Muscle layer of duodenum (tissue), 2 donors: ENCODE measurements around the gene HAGHL.
"Not testable (repeated sequence)": the region's sequence is repeated elsewhere in the genome, so short reads cannot be mapped to it uniquely, and the experiment has no call there.

ENCODE experiments used
- H3K27ac ChIP-seq: one replicate; pipeline ENCODE4 v1.7.0; 2013; ENCODE audit warnings: mild to moderate bottlenecking, low read length
- H3K27me3 ChIP-seq: one replicate; pipeline ENCODE4 v1.7.0; 2013; ENCODE audit warnings: low read depth, mild to moderate bottlenecking, control low read depth, low read length
- H3K36me3 ChIP-seq, 2 donors: one replicate each; pipeline ENCODE4 v1.7.0; 2013; ENCODE audit warnings: low read length in 2 of 2, control low read depth in 1 of 2, mild to moderate bottlenecking in 1 of 2; ENCODE audit not compliant: insufficient read depth in 2 of 2, control insufficient read depth in 1 of 2
- H3K4me1 ChIP-seq, 2 donors: one replicate each; pipeline ENCODE4 v1.7.0; 2013; ENCODE audit warnings: low read length in 2 of 2, mild to moderate bottlenecking in 2 of 2, control low read depth in 1 of 2, moderate library complexity in 1 of 2; ENCODE audit not compliant: insufficient read depth in 2 of 2, control insufficient read depth in 1 of 2
- H3K4me3 ChIP-seq, 2 donors: one replicate each; pipeline ENCODE4 v1.7.0; 2013; ENCODE audit warnings: low read length in 2 of 2, low read depth in 1 of 2, mild to moderate bottlenecking in 1 of 2
- H3K9me3 ChIP-seq, 2 donors: one replicate each; pipeline ENCODE4 v1.7.0; 2013; ENCODE audit warnings: low read length in 2 of 2, control low read depth in 1 of 2, mild to moderate bottlenecking in 1 of 2; ENCODE audit not compliant: control insufficient read depth in 1 of 2
- donor health status: healthy.

HAGHL gene

GRCh38 chr16:734981-735881, 8.3 kb downstream of the HAGHL start:
- peaks cover 0 to 11% of the 10 kb centered on the region in 2 donors for H3K4me1 ChIP-seq
- H3K4me3 ChIP-seq: no peak overlapping the region
- H3K27ac ChIP-seq: no peak overlapping the region
- H3K36me3 ChIP-seq: peaks cover 14 to 73% of the 10 kb centered on the region in 2 donors
- no peaks in the 10 kb centered on the region for H3K9me3 ChIP-seq
- no peaks in the 10 kb centered on the region for H3K27me3 ChIP-seq

GRCh38 chr16:735982-736453, 9.1 kb downstream of the HAGHL start:
- Histone ChIP-seq H3K4me3 (no peak overlapping the region), H3K27ac (no peak overlapping the region), H3K27me3 (no peaks in the 10 kb centered on the region), H3K9me3 (no peaks in the 10 kb centered on the region), H3K4me1 (peaks cover 0 to 15% of the 10 kb centered on the region in 2 donors), H3K36me3 (peaks cover 14 to 67% of the 10 kb centered on the region in 2 donors)

GRCh38 chr16:736936-737481, 10.1 kb downstream of the HAGHL start:
- Histone ChIP-seq H3K27me3 (no peaks in the 10 kb centered on the region), H3K4me1 (peaks cover 0 to 20% of the 10 kb centered on the region in 2 donors), H3K9me3 (no peaks in the 10 kb centered on the region), H3K4me3 (no peak overlapping the region), H3K27ac (no peak overlapping the region), H3K36me3 (peaks cover 14 to 61% of the 10 kb centered on the region in 2 donors)

GRCh38 chr16:739560-740458, 12.9 kb downstream of the HAGHL start:
- Histone ChIP-seq H3K4me1 (peaks cover 0 to 20% of the 10 kb centered on the region in 2 donors), H3K9me3 (no peaks in the 10 kb centered on the region), H3K27me3 (no peaks in the 10 kb centered on the region), H3K27ac (no peak overlapping the region), H3K36me3 (peaks cover 14 to 33% of the 10 kb centered on the region in 2 donors), H3K4me3 (peak overlapping the region; percentile 61 to 97)

DNA sequence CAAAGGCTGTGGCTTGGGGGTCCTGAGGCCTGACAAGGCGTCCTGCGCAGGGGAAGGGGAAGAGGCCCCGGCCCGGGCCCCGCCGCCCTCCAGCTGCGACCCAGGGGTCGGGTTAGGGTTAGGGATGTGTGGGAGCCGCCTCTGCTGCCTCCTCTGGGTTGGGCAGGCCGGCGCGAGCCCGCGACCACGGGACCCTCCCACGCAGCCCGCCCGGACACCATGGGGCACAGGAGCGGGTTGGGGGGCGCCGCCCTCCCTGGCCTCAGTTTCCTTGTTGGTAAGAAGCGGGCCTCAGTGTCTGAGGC, 13.5 kb downstream of the HAGHL start:
- Histone ChIP-seq H3K9me3 (no peaks in the 10 kb centered on the region), H3K27ac (peak overlapping the region; percentile 31), H3K4me3 (peak overlapping the region; percentile 61 to 97), H3K27me3 (no peaks in the 10 kb centered on the region), H3K36me3 (peaks cover 14 to 27% of the 10 kb centered on the region in 2 donors), H3K4me1 (peaks cover 0 to 20% of the 10 kb centered on the region in 2 donors)

DNA sequence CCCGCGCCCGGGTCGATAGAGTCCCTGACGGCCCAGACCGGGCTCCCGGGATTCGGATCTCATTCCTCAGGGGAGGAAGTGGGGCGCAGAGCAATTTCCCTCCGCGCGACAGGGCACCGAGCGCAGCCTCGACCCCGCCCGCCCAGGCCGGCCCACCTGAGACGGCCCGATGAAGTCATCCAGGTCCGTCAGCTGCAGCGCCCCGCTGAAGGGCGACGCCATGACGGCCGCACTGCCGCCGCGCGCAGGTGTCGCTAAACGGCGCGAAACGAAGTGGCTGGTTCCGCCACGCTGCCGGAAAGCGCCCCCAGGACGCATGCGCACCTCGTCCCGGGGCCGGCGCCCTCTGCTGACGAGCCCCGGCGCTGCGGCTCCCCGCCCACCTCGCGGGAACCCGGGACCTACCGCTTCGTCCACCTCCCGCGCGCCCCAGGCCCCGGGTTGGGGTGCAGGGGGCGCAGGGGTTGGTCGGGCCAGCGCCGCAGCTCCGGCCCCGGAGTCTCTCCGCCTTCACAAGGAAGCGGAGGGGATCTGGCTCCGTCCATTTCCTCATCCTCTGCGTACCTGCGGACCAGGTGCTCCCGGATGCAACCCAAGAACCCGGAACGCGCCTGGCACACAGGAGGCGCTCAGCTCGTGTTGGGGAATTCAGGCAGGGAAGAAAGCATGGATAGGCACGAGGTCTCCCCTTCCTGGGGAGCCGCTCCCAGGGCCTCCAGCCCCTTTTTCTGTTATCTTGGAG, 14.0 kb downstream of the HAGHL start, which contains the start of gene CIAO3:
Gene CIAO3, minus strand, starts transcription at position 234 of the 742 bp plus-strand sequence. Its CDS starts 12 bp downstream, at position 222.
- Histone ChIP-seq H3K27ac (peak within 1 kb of the TSS; percentile 31), H3K36me3 (peaks cover 10 to 21% of the 10 kb centered on the region in 2 donors), H3K27me3 (no peaks in the 10 kb centered on the region), H3K9me3 (no peaks in the 10 kb centered on the region), H3K4me1 (peaks cover 0 to 20% of the 10 kb centered on the region in 2 donors), H3K4me3 (peak within 1 kb of the TSS; percentile 61 to 97)

DNA sequence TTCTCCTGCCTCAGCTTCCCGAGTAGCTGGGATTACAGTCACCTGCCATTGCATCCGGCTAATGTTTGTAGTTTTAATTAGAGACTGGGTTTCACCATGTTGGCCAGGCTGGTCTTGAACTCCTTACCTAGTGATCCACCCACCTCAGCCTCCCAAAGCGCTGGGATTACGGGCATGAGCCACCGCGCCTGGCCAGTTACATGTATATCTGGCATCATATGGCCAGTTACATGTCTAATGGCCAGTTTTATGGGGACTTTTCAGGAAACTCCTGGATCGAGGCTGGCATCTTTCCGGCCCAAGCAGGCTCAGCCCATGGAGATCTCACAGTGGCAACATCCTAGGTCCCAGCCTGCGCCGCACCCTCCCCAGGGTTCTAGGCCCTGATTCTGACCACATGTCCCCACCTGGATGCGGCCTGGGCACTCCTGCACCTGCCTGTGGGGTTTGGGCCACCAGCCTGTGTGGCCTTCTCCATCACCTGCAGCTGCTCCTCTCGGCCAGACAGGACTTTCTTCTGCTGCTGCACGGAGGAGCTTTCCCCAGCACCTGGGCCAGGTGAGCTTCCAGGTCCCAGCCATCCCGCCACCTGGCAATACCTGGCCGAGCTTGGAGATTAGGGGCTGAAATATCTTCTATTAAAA, 15.2 kb downstream of the HAGHL start:
- Histone ChIP-seq H3K4me3 (no peak overlapping the region), H3K27ac (no peak overlapping the region), H3K9me3 (no peaks in the 10 kb centered on the region), H3K27me3 (no peaks in the 10 kb centered on the region), H3K36me3 (peaks cover 4 to 10% of the 10 kb centered on the region in 2 donors), H3K4me1 (peaks cover 0 to 20% of the 10 kb centered on the region in 2 donors)

GRCh38 chr16:742894-743293, 16.0 kb downstream of the HAGHL start:
- not testable (repeated sequence) for H3K4me3 ChIP-seq, H3K36me3 ChIP-seq, H3K27ac ChIP-seq, H3K9me3 ChIP-seq, H3K27me3 ChIP-seq
- H3K4me1 ChIP-seq: peaks cover 0 to 20% of the 10 kb centered on the region in 2 donors

DNA sequence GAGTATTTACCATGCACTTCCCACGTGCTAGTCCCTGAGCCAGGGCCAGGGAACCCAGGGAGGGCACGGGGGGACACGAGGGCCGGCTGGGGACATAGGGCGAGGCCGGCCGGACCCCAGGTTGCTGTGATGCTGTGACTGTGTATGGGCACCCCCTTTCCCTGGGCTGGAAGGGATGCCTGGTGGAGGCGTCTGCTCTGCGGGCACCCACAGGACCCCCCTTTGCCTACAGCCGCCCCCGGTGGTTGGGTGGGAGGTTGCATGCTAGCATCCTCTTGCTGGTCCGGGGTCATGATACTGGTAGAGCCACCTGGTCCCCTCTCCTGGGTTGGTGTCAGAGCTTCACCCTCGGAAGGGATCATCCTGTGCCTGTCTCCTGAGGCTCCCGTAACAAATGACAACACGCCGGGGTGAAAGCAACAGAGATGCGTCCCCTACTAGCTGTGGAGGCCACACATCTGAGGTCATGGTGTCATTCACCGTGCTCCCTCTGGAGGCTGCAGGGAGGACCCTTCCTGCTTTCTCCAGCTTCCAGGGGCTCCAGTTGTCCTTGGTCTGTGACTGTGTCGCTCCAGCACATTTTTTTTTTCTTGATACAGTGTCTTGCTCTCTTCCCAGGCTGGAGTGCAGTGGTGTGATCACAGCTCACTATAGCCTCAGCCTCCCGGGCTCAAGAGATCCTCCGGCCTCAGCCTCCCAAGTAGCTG, 17.0 kb downstream of the HAGHL start:
- Histone ChIP-seq H3K9me3 (no peaks in the 10 kb centered on the region), H3K27me3 (no peaks in the 10 kb centered on the region), H3K27ac (no peak overlapping the region), H3K4me1 (peaks cover 0 to 20% of the 10 kb centered on the region in 2 donors), H3K4me3 (no peak overlapping the region), H3K36me3 (no peaks in the 10 kb centered on the region)

DNA sequence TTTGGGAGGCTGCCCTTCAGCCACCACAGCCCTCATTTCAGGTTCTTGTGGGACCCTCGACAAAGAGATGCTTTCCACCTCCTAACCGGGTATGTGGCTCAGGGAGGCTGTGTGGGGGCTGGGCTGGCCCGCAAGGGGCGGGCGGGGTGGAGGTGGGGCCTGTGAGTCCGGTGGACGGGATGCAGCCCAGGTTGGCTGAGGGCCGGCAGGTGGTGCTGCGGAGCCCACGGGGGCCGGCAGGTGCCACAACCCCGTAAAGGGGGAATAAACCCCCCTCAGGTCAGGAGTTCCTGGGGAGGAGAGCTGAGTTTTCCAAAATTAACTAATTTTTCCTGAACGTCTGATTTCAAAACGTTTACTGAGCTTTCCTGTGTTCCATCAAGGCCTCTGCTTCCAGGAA, 18.8 kb downstream of the HAGHL start:
- H3K36me3 ChIP-seq: no peaks in the 10 kb centered on the region
- no peak overlapping the region for H3K27ac ChIP-seq
- no peak overlapping the region for H3K4me3 ChIP-seq
- no peaks in the 10 kb centered on the region for H3K9me3 ChIP-seq
- H3K4me1 ChIP-seq: peaks cover 0 to 6% of the 10 kb centered on the region in 2 donors
- H3K27me3 ChIP-seq: no peaks in the 10 kb centered on the region
